Measurements from ENCODE around the gene SLC20A1.
"Not testable (repeated sequence)": the region's sequence is repeated elsewhere in the genome, so short reads cannot be mapped to it uniquely, and the experiment has no call there.

Gene SLC20A1

DNA sequence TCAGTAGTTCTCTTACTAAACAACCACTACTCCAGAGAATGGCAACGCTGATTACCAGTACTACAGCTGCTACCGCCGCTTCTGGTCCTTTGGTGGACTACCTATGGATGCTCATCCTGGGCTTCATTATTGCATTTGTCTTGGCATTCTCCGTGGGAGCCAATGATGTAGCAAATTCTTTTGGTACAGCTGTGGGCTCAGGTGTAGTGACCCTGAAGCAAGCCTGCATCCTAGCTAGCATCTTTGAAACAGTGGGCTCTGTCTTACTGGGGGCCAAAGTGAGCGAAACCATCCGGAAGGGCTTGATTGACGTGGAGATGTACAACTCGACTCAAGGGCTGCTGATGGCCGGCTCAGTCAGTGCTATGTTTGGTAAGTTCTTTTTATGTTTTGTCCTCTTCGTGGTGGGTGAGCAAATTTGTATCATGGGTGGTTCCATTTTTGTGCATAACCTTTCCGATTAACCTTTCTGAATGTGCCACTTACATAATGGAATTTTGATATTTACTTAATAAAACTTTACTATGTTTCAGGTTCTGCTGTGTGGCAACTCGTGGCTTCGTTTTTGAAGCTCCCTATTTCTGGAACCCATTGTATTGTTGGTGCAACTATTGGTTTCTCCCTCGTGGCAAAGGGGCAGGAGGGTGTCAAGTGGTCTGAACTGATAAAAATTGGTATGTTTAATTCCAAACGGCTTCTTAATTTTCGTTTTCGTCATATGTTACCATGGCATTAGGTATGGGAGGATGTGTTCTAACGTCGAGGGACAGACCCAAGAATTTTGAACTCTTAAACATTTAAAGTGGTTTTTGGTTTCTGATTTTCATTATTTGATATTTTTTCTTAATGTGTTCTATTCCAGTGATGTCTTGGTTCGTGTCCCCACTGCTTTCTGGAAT lies 1.3 kb downstream of the SLC20A1 start:
- peak; percentile 43 for DNase-seq

- DNase-seq: no peak
These were observed 2.3 kb downstream of the SLC20A1 start for GRCh38 chr2:112648081-112648480.

GRCh38 chr2:112656679-112657078 lies 10.9 kb downstream of the SLC20A1 start:
- DNase-seq: no peak

GRCh38 chr2:112658301-112658700 lies 12.6 kb downstream of the SLC20A1 start:
- DNase-seq: no peak

DNA sequence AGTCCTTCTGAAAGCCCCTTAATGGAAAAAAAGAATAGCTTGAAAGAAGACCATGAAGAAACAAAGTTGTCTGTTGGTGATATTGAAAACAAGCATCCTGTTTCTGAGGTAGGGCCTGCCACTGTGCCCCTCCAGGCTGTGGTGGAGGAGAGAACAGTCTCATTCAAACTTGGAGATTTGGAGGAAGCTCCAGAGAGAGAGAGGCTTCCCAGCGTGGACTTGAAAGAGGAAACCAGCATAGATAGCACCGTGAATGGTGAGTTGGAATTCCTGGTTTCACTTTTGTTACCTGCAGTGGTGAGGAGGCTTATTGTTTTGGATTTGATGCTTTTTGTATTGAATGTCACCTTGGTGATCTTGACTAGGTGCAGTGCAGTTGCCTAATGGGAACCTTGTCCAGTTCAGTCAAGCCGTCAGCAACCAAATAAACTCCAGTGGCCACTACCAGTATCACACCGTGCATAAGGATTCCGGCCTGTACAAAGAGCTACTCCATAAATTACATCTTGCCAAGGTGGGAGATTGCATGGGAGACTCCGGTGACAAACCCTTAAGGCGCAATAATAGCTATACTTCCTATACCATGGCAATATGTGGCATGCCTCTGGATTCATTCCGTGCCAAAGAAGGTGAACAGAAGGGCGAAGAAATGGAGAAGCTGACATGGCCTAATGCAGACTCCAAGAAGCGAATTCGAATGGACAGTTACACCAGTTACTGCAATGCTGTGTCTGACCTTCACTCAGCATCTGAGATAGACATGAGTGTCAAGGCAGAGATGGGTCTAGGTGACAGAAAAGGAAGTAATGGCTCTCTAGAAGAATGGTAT lies 13.3 kb downstream of the SLC20A1 start:
- no peak for DNase-seq

DNA sequence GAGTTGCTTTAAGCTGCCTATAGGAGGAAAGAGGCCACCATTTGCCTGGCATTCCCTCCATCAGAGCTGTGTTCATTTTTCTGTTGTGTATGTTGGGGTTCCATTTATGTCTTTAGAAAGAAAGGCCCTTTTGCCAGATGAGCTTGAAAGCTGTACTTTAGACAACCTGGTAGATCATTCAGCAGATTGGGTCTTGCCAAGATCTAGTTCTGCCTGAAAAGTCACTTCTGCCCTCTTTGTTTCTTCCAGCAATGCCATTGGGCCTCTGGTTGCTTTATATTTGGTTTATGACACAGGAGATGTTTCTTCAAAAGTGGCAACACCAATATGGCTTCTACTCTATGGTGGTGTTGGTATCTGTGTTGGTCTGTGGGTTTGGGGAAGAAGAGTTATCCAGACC lies 14.4 kb downstream of the SLC20A1 start:
- DNase-seq: no peak

DNA sequence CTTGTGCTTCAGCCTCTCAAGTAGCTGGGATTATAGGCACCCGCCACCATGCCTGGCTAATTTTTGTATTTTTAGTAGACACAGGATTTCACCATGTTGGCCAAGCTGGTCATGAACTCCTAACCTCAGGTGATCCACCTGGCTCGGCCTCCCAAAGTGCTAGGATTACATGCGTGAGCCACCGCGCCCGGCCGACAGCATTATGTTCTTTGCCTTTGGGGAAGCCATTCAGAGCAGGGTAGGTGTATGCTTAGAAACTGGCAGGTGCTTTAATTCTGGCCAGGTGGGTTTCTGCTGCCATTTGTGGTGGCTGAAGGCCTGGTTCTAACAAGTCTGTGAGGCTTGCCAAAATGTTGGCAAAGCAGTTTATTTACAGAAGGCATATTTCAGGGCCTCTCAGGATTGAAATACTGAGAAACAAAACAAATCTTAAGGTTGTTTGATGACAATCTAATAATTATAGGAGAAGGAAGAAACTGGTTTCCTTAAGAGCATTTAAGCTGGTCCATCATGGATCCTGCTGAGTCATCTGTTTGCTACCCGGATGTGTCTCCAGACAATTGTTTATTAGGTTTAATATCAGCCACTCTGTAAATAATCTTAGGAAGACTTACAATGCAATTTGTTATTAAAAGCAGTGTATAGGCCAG lies 16.0 kb downstream of the SLC20A1 start:
- no peak for DNase-seq

DNA sequence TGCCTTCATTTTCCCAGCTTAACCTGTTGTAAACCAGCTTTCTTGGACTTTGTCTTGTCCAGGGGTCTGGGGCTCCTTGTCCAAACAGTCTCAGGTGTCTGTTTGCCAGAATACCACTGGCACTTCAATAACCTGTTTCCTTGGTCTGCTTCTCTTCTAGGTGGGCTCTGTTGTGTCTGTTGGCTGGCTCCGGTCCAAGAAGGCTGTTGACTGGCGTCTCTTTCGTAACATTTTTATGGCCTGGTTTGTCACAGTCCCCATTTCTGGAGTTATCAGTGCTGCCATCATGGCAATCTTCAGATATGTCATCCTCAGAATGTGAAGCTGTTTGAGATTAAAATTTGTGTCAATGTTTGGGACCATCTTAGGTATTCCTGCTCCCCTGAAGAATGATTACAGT lies 17.0 kb downstream of the SLC20A1 start:
- DNase-seq: no peak

GRCh38 chr2:112664689-112665088 lies 18.9 kb downstream of the SLC20A1 start:
- no peak for DNase-seq

DNA sequence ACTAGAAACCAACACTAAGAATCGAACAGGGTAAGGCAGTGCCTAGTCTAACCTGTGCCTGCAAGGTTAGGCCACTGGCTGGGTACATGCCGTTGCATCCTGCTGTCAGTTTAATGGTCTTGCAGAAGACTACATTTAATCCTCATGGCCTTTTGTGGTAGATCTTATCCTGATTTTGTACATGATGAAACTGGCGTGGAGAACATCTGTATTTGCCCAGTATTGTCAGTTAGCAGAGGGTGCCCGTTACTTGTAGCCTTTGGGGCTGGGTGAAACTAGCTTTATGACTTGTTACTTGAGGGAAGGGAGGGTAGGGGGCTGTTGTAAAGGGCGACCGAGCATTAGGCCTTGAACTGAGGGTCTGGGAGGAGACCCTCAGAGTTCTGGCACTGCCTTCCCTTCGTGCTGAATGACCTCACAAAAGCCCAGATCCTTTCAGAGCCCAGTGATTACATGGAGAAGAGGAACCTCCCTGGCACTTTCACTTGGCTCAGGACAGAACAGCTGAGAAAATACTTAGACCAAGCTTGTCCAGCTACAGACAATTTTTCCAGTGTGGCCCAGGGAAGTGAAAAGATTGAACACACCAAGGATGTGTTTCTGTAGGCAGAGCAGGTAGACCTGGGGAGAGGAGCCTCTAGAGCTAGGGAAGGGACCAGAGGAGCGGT lies 19.5 kb downstream of the SLC20A1 start:
- no peak for DNase-seq

GRCh38 chr2:112666761-112667122 lies 21.0 kb downstream of the SLC20A1 start:
- no peak for DNase-seq

DNA sequence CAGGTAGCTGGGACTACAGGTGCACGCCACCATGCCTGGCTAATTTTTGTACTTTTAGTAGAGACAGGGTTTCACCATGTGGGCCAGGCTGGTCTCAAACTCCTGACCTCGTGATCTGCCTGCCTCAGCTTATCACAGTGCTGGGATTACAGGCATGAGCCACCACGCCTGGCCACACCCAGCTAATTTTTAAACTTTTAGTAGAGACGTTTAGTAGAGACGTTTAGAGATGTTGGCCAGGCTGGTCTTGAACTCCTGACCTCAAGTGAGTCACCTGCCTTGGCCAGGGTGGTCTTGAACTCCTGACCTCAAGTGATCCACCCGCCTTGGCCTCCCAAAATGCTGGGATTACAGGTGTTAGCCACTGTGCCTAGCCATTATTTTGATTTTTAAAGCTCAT lies 21.8 kb downstream of the SLC20A1 start:
- DNase-seq: not testable (repeated sequence)

- DNase-seq: no peak
These were observed 23.9 kb downstream of the SLC20A1 start for GRCh38 chr2:112669667-112670066.

DNA sequence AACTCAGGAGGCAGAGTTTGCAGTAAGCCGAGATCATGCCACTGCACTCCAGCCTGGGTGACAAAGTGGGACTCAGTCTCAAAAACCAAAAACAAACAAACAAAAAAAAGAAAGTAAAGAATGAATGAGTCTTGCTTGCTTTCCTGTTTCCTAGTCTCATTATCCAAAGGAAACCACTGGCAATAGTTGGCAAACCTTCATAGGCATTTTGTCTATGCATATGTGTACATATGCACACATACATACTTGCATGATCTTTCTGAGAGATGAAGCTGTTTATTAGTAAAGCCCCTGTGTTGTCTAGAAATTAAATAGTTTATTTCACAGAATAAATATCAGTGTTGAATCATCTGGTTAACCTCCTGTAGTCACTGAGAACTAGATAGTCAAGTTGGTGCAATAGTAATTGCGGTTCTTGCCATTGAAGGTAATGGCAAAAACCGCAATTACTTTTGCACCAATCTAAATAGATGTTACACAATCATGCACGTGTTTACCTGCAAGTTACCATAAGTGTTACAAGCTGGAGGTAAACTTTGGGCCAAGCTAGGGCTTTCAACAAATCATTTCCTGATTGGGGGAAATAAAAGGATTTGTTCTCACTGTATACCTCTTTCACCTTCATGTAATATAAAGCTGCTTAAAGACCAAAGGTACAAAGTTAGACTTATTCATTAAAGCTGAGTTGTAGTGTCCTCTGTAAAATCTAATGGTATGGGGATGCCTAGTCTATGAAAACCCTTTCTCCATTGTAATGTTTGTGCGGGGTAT lies 24.7 kb downstream of the SLC20A1 start:
- DNase-seq: no peak

GRCh38 chr2:112671801-112672200 lies 26.1 kb downstream of the SLC20A1 start:
- DNase-seq: no peak

- DNase-seq: no peak
These were observed 27.3 kb downstream of the SLC20A1 start for GRCh38 chr2:112673008-112673407.

DNA sequence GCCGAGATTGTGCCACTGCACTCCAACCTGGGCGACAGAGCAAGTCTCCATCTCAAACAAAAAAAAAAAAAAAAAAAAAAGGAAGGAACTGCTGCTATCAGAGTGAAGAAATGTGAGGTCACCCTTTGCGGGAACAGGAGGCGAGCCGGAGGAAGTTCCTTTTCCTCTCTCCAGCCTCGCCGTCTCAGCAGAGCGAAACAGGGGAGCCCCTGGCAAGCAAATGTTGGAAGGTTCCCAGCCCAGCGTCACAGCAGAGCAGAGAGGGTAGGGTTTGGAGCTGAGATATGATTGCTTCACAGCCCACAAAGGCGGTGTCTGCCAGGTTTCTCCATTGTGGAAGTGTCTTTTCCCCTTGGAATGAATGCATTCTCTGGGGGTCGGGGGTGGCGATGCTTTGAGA lies 28.5 kb downstream of the SLC20A1 start:
- no peak for DNase-seq

GRCh38 chr2:112679484-112679883 lies 33.7 kb downstream of the SLC20A1 start:
- DNase-seq: no peak

- no peak for DNase-seq
These were observed 34.9 kb downstream of the SLC20A1 start for GRCh38 chr2:112680666-112681101.

DNA sequence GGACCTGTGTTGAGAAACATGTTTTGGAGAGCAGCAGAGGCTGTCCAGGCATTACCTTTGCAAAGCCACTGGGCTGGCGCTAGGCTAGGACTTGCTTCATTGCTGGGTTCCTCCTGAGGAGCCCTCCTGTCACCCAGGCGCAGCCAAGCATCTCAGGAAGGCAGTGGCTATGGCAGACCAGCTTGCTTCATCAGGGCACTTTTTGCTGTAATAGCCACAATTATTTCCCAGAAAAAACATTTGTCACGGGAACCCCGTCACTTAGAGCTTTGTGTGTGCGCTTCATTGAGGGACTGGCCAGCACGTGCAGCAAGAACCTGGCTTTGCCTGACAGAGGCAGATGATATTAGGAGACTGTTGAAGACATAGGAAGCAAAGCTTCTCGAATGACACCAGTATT lies 36.4 kb downstream of the SLC20A1 start:
- DNase-seq: no peak

- no peak for DNase-seq
These were observed 38.0 kb downstream of the SLC20A1 start for GRCh38 chr2:112683550-112684414.

Measured in NCI-H510A treated with DMSO at 0.1 percent for 48 hours (cell line).